ENCODE measurements around the gene NDC1.

NDC1 gene

DNA sequence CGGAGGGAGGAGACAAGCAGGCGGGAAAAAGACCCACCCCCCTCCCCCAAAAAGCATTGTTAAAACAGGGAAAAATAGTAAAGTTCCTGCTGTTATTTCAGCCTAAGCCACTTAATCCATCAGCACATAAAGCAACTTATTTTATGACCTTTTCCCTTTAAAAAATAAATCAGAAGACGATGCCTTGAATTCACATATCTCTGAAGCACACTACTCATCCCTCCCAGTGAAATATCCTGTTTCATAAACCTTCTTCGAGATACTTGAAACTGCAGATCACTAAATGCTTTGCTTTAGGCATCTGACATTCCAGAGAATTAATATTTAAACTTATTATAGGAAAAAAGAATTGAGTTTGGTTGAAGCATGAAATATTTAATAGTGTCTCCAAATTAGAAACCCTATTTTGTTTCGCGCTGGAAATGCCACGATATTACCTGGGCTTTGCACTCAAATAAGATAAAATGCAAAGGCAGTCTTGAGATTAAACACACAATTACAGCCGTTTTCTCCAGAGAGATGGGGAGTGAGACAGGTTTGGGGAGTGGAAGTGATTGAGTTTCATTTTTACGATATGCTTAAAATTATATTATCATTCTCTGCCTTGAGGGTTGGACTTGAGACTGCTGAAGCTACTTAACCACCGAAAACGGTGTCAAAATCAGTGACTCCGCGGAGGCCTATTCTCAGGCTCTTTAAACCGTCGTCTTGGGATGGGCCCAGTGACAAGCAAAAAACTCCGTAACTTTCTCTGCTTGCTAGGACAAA, 108.5 kb downstream of the NDC1 start:
- Histone ChIP-seq H3K9ac (no peak overlapping the region), H3K4me3 (no peak overlapping the region), H4K20me1 (no peaks in the 10 kb centered on the region), H3K27me3 (0 out of 2 replicates have a peak, but pooled peaks cover 4% of the 10 kb centered on the region), H3K9me3 (no peaks in the 10 kb centered on the region), H3K27ac (no peak overlapping the region), H3K4me1 (no peaks in the 10 kb centered on the region), H3K4me2 (no peak overlapping the region), H3K36me3 (no peaks in the 10 kb centered on the region)
- no peak for TF ChIP-seq Cebpa-rat (IDR thresholded peaks at IDR 0.05)

DNA sequence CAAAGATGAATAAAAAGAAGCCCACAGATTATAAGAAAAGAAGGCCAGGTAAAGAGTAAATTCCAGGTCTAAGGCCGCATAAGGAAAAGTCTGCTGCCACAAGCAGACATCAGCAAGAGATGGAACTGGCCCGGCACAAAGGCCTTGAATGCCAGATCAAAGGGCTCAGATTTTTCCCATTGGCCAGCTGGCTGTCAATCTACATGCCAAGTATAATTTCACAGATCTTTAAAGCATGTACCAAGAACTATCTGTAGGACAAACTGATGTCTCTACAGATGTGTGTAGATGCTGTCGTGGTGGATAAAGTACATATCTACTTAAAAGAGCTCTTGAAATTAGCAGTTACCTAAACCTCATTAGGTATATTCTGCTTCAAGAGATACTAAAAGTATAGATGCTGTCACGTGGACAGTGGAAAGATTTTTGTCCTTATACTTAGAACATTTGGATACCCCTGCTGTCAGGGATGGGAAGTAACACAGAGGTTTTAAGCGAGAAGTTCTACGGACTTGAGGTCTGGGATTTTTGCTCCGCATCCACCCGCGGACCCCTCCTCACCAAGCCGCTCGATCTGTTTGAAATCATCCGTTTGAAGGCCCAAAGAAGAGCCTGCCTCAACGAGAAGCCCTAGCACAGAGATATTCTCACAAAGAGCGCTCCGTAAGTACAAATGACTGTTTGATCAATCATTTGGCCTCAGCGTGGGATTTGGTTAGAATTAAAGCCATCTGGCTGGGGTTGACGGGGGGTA, 109.2 kb downstream of the NDC1 start:
- H3K27me3 ChIP-seq = no peaks in the 10 kb centered on the region
- TF ChIP-seq Cebpa-rat (IDR thresholded peaks at IDR 0.05) = no peak
- no peaks in the 10 kb centered on the region for H3K9me3 ChIP-seq
- no peaks in the 10 kb centered on the region for H3K4me1 ChIP-seq
- no peak overlapping the region for H3K27ac ChIP-seq
- no peaks in the 10 kb centered on the region for H4K20me1 ChIP-seq
- no peak overlapping the region for H3K4me3 ChIP-seq
- no peak overlapping the region for H3K4me2 ChIP-seq
- H3K36me3 ChIP-seq = no peaks in the 10 kb centered on the region
- H3K9ac ChIP-seq = no peak overlapping the region

DNA sequence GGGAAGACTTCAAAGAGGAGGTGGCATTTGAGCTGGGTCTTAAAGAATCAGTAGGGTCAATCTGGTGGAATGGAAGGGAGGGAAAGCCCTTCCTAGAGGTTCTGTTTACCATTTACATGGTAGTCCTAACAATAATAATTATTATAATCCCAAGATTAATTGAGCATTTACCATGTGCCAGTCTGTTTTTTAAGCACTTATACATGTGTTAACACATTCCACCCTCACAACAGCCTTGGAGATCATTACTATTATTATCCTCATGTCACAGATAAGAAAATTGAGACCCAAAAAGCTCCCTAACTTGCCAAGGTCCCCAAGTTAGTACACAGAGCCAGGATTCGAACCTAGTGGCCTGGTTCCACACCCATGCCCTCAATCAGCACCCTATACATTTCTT, 109.9 kb downstream of the NDC1 start:
- no peak for TF ChIP-seq Cebpa-rat (IDR thresholded peaks at IDR 0.05)
- H4K20me1 ChIP-seq = no peaks in the 10 kb centered on the region
- no peak overlapping the region for H3K9ac ChIP-seq
- no peaks in the 10 kb centered on the region for H3K4me1 ChIP-seq
- H3K27ac ChIP-seq = no peak overlapping the region
- no peak overlapping the region for H3K4me2 ChIP-seq
- no peak overlapping the region for H3K4me3 ChIP-seq
- no peaks in the 10 kb centered on the region for H3K9me3 ChIP-seq
- no peaks in the 10 kb centered on the region for H3K36me3 ChIP-seq
- H3K27me3 ChIP-seq = no peaks in the 10 kb centered on the region

DNA sequence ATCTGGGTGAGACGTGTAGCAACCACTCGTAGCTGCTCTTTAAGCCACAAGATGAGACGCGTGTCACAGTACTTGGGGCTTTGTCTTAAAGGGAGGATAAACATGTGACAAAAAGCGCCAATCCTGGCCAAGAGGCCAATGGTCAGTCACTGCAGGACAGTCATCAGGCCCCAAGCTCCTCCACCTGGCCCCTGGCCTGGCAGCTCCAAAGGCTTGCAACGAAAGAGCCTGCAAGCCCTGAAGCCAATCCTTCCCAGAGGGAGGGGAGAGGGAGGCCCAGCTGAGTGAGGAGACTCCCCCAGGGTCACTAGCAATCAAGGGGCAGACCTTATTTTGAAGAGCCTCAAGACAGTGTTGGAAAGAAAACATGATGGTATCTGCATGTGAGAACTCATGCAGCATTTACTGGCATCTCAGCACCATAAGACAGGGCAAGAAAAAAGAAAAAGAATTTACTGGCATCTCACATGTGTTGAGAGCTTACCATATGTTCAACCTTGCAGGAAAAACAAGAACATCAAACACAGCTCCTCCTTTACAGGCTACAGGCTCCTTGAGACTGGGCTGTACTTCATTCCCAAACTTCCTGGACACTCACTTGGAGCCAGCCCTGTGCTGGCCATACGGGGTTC, 110.5 kb downstream of the NDC1 start:
- Histone ChIP-seq H4K20me1 (no peaks in the 10 kb centered on the region), H3K4me2 (no peak overlapping the region), H3K9ac (no peak overlapping the region), H3K4me3 (no peak overlapping the region), H3K9me3 (no peaks in the 10 kb centered on the region), H3K36me3 (no peaks in the 10 kb centered on the region), H3K27ac (no peak overlapping the region), H3K27me3 (no peaks in the 10 kb centered on the region), H3K4me1 (no peaks in the 10 kb centered on the region)
- no peak for TF ChIP-seq Cebpa-rat (IDR thresholded peaks at IDR 0.05)

DNA sequence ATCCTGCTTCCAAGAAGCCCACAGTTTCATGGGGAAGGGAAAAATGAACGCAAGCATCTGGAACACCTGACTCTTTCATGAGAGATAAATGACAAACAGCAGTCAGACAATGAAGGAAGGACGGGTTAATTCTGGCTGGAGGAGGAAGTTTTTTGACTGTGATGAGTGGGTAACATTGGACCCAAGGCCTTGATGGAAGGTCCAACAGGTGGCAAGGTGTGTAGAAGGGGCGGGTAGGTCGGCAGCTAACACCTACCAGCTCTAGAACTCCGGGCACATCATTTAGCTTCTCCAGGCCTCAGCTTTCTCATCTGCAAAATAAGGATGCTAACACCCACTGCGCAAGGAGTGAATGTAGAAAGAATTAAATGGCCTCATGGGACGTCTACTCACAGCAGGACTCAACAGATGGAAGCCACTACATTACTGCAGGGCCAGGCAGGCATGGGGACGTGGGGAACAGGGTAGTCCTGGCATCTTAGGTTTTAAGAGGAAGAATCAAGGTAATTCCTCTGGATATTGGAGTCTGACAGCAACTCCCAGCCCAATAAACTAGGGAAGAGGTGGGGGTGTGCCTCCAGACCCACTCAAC, 112.0 kb downstream of the NDC1 start:
- no peaks in the 10 kb centered on the region for H3K36me3 ChIP-seq
- no peaks in the 10 kb centered on the region for H3K9me3 ChIP-seq
- no peaks in the 10 kb centered on the region for H3K4me1 ChIP-seq
- no peak for TF ChIP-seq Cebpa-rat (IDR thresholded peaks at IDR 0.05)
- no peak overlapping the region for H3K4me2 ChIP-seq
- no peaks in the 10 kb centered on the region for H4K20me1 ChIP-seq
- no peak overlapping the region for H3K27ac ChIP-seq
- H3K4me3 ChIP-seq = no peak overlapping the region
- no peak overlapping the region for H3K9ac ChIP-seq
- H3K27me3 ChIP-seq = no peaks in the 10 kb centered on the region

DNA sequence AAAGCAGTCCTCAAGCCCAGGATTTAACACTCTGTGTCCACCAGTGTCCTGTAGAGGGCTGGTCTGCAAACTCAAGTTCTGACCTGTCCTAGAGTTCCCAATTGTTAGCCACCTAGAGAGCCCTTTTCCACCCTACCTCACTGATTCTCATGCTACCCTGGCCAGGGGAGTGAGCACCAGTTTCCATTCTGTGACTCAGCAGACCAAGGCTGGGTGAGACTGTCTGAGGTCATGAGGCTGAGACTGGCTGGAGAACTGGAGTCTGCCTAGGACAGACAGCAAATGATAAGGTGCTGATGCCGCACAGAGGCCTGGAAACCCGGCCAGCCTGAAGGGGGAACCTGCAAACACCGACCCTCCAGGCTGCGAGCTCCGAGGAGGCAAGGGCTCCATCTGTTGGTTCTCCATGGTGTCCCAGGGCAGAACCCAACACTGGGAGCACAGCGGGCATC, 112.8 kb downstream of the NDC1 start:
- no peak for TF ChIP-seq Cebpa-rat (IDR thresholded peaks at IDR 0.05)
- H3K27ac ChIP-seq = no peak overlapping the region
- H3K9ac ChIP-seq = no peak overlapping the region
- no peaks in the 10 kb centered on the region for H3K36me3 ChIP-seq
- no peaks in the 10 kb centered on the region for H3K9me3 ChIP-seq
- no peaks in the 10 kb centered on the region for H3K27me3 ChIP-seq
- no peak overlapping the region for H3K4me2 ChIP-seq
- H4K20me1 ChIP-seq = no peaks in the 10 kb centered on the region
- H3K4me3 ChIP-seq = no peak overlapping the region
- no peaks in the 10 kb centered on the region for H3K4me1 ChIP-seq

DNA sequence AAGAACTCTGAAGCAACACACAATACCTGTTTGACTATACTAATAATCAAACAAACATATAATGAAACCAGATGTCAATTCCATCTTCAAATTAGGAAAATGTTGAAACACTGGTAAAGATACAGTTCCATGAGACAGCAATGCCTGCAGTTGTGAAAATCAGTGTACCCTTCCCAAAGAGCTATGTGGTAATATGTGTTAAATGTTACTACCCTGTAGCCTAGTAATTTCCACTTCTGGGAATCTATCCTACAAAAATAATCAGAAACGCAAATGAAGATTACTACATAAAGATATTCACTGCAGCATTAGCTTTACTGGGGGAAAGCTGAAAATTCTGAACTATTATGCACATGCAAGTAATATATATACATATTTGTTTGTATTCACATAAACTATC, 116.1 kb downstream of the NDC1 start:
- Histone ChIP-seq H3K27ac (no peak overlapping the region), H3K4me2 (no peak overlapping the region), H3K36me3 (no peaks in the 10 kb centered on the region), H3K4me1 (no peaks in the 10 kb centered on the region), H3K9me3 (no peaks in the 10 kb centered on the region), H3K4me3 (no peak overlapping the region), H3K9ac (no peak overlapping the region), H3K27me3 (no peaks in the 10 kb centered on the region), H4K20me1 (no peaks in the 10 kb centered on the region)
- no peak for TF ChIP-seq Cebpa-rat (IDR thresholded peaks at IDR 0.05)

DNA sequence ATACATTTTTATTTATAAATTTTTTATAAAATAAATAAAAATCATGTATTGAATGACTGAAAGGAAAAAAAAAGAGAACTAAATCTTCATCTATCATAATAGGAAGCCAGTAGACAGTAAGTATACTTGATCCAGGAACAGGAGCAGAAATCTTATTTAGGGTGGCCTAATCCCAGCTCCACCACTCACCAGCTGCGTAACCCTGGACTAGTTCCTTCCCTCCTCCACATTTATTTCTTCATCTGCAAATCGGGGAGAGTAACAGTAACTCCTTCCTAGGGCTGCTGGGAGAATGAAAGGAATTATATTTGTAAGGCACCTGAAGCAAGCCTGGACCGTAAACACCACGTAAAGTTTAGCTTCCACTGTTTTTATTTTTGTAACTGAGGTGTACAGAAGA, 117.0 kb downstream of the NDC1 start:
- H3K4me1 ChIP-seq = no peaks in the 10 kb centered on the region
- H3K9me3 ChIP-seq = no peaks in the 10 kb centered on the region
- H3K36me3 ChIP-seq = no peaks in the 10 kb centered on the region
- no peak overlapping the region for H3K4me3 ChIP-seq
- no peak for TF ChIP-seq Cebpa-rat (IDR thresholded peaks at IDR 0.05)
- H3K9ac ChIP-seq = no peak overlapping the region
- no peaks in the 10 kb centered on the region for H4K20me1 ChIP-seq
- H3K27me3 ChIP-seq = no peaks in the 10 kb centered on the region
- H3K27ac ChIP-seq = no peak overlapping the region
- H3K4me2 ChIP-seq = no peak overlapping the region

DNA sequence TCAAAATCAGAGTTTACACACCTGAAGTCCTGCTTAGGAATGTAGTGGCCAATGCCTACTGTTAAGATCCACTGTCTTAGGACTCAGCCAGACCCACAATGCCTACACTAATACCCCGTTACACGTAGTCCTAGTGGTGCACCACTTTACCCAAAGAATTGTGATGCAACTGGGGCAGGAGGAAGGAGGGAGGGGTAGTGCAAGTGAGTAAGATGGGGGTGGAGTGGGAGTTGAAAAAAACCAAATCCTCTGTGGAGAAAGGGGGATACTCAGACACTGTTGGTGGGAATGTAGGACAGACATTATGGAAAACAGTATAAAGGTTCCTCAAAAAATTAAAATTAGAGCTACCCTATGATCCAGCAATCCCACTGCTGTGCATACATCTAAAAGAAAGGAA, 118.6 kb downstream of the NDC1 start:
- Histone ChIP-seq H3K9me3 (no peaks in the 10 kb centered on the region), H3K4me2 (no peak overlapping the region), H3K9ac (no peak overlapping the region), H3K36me3 (no peaks in the 10 kb centered on the region), H3K4me3 (no peak overlapping the region), H3K4me1 (no peaks in the 10 kb centered on the region), H3K27ac (no peak overlapping the region), H3K27me3 (no peaks in the 10 kb centered on the region), H4K20me1 (no peaks in the 10 kb centered on the region)
- no peak for TF ChIP-seq Cebpa-rat (IDR thresholded peaks at IDR 0.05)

DNA sequence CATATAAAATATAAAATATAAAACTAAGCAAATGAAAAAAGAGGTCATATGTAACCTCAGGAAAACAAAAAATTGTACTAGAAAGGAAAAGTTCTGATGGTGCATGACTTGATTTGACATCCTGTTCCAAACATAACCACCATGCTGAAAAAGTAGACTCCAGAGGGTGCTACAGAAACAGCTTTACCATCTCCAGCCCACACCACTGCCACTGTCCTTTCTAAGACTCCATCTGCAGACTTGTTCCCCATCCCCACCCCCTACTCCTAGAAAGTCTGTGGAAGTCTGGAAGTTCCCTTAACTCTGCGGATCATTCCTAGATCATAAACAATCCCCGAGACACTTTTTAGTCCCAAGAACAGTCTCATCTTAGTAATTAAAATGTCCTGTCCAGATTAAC, 119.7 kb downstream of the NDC1 start:
- H3K27ac ChIP-seq = no peak overlapping the region
- H3K27me3 ChIP-seq = no peaks in the 10 kb centered on the region
- no peak overlapping the region for H3K4me2 ChIP-seq
- H4K20me1 ChIP-seq = no peaks in the 10 kb centered on the region
- TF ChIP-seq Cebpa-rat (IDR thresholded peaks at IDR 0.05) = no peak
- no peak overlapping the region for H3K4me3 ChIP-seq
- no peaks in the 10 kb centered on the region for H3K36me3 ChIP-seq
- no peaks in the 10 kb centered on the region for H3K9me3 ChIP-seq
- no peak overlapping the region for H3K9ac ChIP-seq
- no peaks in the 10 kb centered on the region for H3K4me1 ChIP-seq
